ENCODE measurements around the gene GALNTL6. TPM values are rescaled to one million over a fixed set of nuclear protein-coding genes. Genes with fewer than 3 reads are reported as not detected.

GALNTL6 gene
- total and polyA plus RNA-seq, 2 experiments from 2014 or later: 0.38 to 0.40 TPM

GRCh38 chr4:172619218-172619617, 806.0 kb downstream of the GALNTL6 start:
- TF ChIP-seq NANOG (IDR thresholded peaks at IDR 0.05; ENCODE audit: borderline replicate concordance): no peak
- no peak for TF ChIP-seq CREB1 (CRISPR knock-in tag; IDR thresholded peaks at IDR 0.05; ENCODE audit: low read depth)
- TF ChIP-seq ZNF331 (CRISPR knock-in tag; IDR thresholded peaks at IDR 0.05; ENCODE audit: low read depth): no peak
- TF ChIP-seq EZH2 (IDR thresholded peaks at IDR 0.05; ENCODE audit: low read depth, unreplicated experiment): no peak
- no peak for TF ChIP-seq JUNB (IDR thresholded peaks at IDR 0.05; ENCODE audit: unreplicated experiment)
- no peak for TF ChIP-seq POLR2AphosphoS5 (IDR thresholded peaks at IDR 0.05; ENCODE audit: low read depth)
- TF ChIP-seq, protein P1, sequence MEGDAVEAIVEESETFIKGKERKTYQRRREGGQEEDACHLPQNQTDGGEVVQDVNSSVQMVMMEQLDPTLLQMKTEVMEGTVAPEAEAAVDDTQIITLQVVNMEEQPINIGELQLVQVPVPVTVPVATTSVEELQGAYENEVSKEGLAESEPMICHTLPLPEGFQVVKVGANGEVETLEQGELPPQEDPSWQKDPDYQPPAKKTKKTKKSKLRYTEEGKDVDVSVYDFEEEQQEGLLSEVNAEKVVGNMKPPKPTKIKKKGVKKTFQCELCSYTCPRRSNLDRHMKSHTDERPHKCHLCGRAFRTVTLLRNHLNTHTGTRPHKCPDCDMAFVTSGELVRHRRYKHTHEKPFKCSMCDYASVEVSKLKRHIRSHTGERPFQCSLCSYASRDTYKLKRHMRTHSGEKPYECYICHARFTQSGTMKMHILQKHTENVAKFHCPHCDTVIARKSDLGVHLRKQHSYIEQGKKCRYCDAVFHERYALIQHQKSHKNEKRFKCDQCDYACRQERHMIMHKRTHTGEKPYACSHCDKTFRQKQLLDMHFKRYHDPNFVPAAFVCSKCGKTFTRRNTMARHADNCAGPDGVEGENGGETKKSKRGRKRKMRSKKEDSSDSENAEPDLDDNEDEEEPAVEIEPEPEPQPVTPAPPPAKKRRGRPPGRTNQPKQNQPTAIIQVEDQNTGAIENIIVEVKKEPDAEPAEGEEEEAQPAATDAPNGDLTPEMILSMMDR (conservative IDR thresholded peaks at IDR 0.05; ENCODE audit: low read depth in 2 of 2): no peak
- TF ChIP-seq EZH2phosphoT487 (IDR thresholded peaks at IDR 0.05; ENCODE audit: unreplicated experiment): no peak
- TF ChIP-seq ZNF462 (CRISPR knock-in tag; IDR thresholded peaks at IDR 0.05): no peak
- TF ChIP-seq STAT1 (IDR thresholded peaks at IDR 0.05; ENCODE audit: unreplicated experiment): no peak
- TF ChIP-seq, protein P2, sequence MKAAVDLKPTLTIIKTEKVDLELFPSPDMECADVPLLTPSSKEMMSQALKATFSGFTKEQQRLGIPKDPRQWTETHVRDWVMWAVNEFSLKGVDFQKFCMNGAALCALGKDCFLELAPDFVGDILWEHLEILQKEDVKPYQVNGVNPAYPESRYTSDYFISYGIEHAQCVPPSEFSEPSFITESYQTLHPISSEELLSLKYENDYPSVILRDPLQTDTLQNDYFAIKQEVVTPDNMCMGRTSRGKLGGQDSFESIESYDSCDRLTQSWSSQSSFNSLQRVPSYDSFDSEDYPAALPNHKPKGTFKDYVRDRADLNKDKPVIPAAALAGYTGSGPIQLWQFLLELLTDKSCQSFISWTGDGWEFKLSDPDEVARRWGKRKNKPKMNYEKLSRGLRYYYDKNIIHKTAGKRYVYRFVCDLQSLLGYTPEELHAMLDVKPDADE (IDR thresholded peaks at IDR 0.05): no peak
- ATAC-seq (no peak), DNase-seq (ENCODE audit: low spot score) (no peak)
- no peaks in the 10 kb centered on the region for H3K9me3 Mint-ChIP-seq
- Histone ChIP-seq H3K79me2 (replicated peaks; ENCODE audit: insufficient read depth) (no peaks in the 10 kb centered on the region), H2AFZ (no peak overlapping the region), H4K20me1 (replicated peaks; ENCODE audit: insufficient read depth) (no peaks in the 10 kb centered on the region), H3F3A (replicated peaks; ENCODE audit: low read depth) (no peaks in the 10 kb centered on the region), H3K36me3 (ENCODE audit: insufficient read depth) (no peaks in the 10 kb centered on the region), H3K9me2 (ENCODE audit: insufficient read depth) (no peaks in the 10 kb centered on the region), H3K4me3 (no peak overlapping the region), H3K4me2 (no peak overlapping the region), H3K27me3 (ENCODE audit: insufficient read depth) (no peaks in the 10 kb centered on the region), H3K4me1 (ENCODE audit: insufficient read depth) (no peaks in the 10 kb centered on the region), H3K27ac (ENCODE audit: low read depth) (no peak overlapping the region)
- no peak overlapping the region for H3K27ac Mint-ChIP-seq
- H3K36me3 Mint-ChIP-seq (ENCODE audit: low read depth): no peaks in the 10 kb centered on the region
- peaks cover 3% of the 10 kb centered on the region; the same call in 1 of the 3 replicates for H3K4me1 Mint-ChIP-seq
- H3K4me3 Mint-ChIP-seq: no peak overlapping the region
- H3K27me3 Mint-ChIP-seq (ENCODE audit: insufficient read depth, low read depth, poor library complexity): no peaks in the 10 kb centered on the region
